ENCODE measurements around the gene DOCK8.

DOCK8 gene

DNA sequence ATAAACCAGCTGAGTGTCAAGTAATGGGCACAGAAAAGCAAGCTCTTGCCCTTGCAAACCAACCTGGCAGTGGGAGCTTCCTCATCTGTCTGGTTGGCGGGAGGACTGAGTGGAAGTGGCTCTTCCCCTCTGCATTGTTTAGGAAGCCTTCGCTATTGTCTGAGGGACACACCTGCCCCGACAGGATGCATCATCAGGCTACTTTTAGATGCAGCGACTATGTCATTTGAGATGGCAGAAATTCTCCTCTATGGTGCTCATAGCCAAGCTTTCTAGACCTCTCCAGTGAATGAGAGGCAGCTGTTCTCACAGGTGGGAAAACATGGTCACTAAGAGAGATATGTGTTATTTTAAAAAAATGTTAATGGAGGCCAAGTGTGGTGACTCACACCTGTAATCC is 104.0 kb downstream of the DOCK8 start:
- no peak for DNase-seq

DNA sequence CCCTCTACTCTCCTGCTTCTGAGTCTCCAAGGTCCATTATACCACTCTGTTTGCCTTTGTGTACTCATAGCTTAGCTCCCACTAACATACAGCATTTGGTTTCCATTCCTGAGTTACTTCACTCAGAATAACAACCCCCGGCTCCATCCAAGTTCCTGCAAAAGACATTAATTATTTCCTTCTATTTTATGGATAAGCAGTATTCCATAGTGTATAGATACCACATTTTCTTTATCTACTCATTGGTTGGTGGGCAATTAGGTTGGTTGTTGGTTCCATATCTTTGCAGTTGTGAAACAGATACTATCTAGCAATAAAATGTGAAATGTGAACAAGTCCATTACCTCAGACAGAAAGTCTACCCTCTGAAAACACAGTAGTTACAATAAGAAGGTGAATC is 110.3 kb downstream of the DOCK8 start:
- no peak for DNase-seq

DNA sequence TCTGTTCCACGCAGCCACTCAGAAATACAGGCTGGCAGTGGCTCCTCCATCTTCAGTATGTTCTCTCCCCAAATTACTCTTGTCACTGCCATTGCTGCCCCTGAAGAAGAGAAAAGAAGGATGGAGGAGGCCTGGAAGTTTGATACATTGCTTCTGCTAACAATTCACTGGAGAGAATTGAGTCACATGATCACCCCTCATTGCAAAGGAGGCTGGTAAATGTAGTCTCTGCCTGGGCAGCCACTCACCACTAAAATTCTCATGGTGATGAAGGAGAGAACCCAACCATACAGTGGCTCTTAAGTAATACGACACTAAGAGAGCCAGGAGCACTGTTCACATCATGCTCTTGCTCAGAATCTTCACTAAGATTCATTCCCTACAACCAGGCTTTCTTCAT is 112.0 kb downstream of the DOCK8 start:
- no peak for DNase-seq

DNA sequence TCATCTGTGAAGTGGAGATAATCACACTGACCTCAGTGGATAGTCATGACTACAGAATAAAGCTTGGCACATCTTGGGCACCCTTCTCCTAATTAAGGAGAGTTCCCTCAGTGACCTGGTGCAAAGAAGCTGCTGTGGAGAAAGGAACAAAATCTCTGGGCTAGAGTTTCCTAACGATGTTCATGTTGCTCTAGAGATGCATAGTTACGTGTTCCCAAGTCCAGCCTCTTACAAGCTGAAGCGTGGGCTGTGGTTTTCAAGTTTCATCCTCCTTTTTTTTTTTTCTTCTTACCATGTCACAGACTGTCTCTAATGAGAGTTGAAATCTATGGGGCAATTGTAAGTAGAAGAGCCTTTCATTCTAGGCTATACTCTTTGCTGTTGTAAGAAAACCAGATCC is 113.8 kb downstream of the DOCK8 start:
- DNase-seq, result no peak

GRCh38 chr9:331197-331596 is 116.5 kb downstream of the DOCK8 start:
- no peak for DNase-seq

DNA sequence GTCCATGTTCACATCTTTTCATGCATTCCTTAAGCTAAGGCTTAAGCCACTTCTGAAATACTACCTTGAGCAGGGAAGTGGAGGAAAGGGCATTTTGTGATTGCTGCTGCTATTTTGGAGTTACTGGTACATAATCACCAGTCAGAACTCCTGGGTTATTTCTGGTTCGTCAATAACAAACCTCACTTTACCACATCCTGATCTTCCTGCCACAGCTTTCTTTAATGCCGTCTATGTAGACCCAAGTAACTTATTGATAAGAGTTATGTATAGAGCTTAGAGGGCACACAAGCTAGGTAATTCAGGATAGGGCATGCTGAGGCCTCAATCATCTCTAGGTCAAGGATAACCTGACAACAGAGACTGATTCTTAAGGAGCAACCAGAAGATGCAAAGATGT is 120.7 kb downstream of the DOCK8 start:
- no peak for DNase-seq

DNA sequence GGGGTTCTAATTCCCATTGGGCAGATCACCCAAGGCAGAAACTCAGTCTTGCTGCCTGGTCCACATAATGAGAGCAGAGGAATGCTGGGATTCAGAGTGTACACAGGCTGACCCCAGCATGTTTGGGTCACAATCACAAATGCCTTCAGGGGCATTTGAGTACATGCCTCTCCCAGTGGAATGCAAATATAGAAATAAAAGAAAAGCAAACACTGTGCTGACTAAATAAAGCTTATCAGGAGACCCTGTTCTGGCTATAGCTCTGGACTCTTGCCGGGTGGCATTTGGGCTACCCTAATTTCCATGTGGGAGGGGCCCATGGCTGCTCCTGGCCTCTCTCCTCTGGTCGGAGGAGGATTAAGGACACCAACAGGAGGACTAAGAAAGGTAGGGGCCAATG is 121.4 kb downstream of the DOCK8 start:
- DNase-seq, result no peak

DNA sequence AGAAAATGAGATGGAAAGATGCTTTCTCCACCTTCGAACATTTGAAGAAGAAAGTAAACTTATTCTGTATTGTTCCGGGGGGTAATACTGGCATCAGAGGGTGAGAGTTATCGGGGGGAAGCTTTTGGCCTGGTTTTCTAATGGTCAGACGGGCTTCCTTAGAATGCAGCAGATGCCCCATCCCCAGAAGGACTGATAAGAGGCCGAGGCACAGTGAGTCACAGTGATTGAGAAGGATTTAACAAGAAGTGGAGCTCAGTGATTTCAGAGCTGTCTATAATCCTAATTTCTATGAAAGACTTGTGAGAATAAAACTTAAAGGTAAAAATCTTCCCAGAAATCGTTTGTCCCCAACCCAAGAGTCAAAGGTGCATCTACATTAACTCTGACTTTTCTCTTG is 123.9 kb downstream of the DOCK8 start:
- no peak for DNase-seq

DNA sequence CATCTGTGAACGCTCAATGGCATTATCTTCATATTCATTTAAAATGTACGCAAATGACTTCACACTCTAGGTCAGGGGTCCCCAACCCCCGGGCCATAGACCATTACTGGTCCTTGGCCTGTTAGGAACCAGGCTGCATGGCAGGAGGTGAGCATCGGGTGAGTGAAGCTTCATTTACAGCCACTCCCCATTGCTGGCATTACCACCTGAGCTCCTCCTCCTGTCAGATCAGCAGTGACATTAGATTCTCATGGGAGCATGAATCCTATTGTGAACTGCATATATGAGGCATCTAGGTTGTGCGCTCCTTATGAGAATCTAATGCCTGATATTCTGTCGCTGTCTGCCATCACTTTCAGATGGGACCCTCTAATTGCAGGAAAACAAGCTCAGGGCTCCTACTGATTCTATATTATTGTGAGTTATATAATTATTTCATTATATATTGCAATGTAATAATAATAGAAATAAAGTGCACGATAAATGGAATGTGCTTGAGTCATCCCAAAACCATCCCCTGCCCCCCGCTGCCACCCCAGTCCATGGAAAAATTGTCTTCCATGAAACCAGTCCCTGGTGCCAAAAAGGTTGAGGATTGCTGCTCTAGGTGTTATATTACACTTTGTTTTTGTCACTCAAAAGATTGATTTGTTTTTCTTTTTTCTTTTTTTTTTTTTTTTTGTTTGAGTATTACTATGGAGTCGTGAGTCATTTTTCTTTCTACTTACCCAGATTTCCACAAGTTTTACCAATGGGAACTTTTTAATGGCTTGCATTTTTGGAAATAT is 127.2 kb downstream of the DOCK8 start:
- no peak for DNase-seq

GRCh38 chr9:343773-344172 is 129.1 kb downstream of the DOCK8 start:
- DNase-seq, result no peak

GRCh38 chr9:346111-346571 is 131.5 kb downstream of the DOCK8 start:
- peak; percentile 37 for DNase-seq

GRCh38 chr9:347667-348292 is 133.1 kb downstream of the DOCK8 start:
- DNase-seq, result peak; percentile 92

DNA sequence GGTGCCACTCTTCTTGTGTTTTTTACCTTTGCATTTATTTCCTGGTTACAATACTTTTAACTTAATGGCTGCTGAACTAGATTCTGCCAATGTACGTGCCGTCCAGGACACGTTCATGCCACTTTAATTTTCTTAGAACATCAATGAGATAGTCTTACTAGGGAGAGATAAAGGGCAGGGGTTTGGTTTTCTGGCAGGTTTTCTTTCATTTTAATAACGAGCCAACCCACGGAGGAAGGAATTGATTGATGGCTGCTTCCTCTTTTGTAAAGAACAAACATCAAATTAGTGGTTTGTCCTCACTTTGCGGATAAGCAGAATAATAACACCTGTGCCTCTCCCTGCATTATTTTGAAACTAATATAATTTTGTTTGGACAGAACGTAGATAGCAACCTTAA is 135.7 kb downstream of the DOCK8 start:
- no peak for DNase-seq

DNA sequence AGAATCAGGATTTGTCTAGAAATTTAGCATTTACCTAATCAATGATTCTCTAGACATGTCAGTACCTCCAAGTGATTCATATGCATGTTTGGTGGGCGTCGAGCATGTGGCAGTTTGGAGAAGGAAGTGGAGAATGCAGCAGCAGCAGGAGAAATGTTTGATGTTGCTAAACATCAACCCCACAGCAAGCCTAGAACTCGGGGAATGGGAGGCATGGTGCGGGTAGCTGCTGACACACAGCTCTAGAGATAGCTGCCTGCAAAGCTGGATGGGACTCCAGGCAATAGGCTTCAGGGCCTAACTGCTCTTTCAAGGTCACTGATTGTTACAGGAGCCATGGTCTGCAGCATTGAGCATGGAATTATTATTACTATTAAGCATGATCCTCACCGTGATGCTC is 137.3 kb downstream of the DOCK8 start:
- no peak for DNase-seq

DNA sequence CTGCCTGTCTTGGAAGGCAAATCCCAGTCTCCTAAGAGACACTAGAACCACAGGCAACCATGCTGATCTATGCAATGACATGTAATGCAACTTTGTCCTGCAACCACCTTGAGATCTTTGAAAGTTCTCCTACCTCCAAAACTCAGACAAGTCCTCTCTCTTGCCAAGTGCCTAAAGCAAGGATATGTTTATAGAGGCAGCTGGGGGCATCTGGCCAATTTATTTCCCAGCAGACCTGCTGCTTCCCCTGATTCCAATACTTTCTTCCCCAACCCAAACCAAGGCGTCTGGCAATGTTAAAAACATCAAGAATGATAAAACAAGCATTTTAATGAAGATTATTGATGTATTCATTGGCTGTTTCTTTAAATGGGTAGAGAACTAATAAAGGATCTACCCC is 138.4 kb downstream of the DOCK8 start:
- peak; percentile 36 for DNase-seq

GRCh38 chr9:354453-354852 is 139.8 kb downstream of the DOCK8 start:
- DNase-seq, result no peak

GRCh38 chr9:357560-357959 is 142.9 kb downstream of the DOCK8 start:
- no peak for DNase-seq

DNA sequence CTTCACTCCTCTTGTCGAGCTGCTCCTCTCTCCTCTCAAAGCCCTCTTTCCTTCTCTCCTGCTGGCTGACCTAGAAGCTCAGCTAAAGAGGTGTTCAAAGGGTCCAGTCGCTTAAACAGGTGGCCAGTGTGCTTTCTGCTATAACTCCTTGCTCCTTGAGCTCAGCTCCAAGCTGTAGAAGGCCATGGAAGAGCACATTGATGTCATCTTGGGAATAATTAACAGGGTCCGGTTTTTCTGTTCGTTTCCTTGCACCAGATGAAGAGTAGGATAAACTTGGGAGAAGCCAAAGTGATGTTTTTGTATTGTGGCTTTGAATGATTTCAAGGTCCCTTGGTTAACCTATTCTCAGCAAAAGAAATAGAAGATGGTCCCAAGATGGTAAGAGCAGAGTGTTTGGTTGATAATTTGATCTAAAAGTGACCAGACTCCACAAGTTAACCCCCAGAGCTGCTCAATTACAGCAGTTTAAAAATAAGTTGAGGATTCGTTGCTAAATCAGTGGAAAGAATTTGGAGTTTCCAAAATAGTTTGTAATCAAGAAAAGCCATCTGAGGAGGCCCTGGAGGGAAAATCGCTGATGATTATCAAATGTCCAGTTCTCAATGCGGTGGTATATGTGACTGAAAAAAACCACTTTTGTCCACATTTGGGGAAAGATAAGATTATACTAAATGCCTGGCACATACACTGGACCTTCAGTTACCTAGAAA is 148.1 kb downstream of the DOCK8 start:
- DNase-seq, result no peak

DNA sequence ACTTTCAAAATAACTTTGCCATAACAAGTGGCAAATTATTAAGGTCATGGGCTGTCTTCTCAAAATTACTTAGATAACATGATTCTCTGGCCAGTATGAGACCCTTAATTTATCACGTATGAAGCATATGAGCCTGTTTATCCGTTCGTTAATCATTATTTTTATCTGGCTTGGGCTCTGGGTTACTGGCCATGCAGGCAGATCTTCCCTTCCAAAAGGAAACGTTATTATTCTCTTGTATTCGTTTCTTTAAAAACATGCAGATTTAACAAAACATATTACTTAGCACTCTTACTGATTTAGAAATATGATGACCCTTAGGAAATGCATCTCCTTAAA is 148.6 kb downstream of the DOCK8 start:
- no peak for DNase-seq

DNA sequence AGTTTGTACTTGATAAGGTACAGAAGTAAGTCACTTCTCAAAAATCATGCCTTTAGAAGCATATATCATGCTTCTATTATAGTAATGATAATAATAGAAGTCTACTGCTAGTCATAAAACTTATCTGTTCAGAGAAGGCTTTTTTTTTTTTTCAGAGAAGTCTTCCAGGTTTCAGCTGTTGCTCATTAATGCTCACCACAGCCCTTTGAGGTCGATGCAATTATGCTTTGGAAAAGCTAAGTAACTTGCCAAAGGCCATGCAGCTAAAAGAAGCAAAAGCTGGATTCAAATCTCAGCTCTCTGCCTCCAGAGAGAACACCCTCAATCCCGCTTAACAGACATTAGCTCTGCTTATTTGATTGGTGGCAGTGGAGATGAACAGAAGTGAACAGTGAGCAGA is 150.8 kb downstream of the DOCK8 start:
- no peak for DNase-seq

DNA sequence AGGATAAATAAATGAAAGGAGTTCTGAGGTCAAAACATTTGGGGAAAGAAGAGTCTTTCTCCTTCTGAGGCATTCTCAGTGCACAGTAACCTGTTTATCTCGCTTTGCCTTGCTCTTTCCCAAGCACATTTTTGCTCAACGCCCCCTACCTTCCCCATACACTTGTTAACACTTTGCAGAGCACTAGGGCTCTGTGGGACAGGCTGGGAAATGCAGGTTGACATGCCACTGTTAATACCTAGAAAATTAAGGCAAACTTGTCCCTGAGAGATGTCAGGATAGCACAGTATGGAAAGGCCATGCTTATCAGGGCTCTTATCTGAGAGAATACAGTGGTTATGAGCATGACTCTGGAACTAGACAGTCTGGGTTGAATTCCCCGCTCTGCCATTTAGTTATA is 152.0 kb downstream of the DOCK8 start:
- no peak for DNase-seq

GRCh38 chr9:370086-370485 is 155.4 kb downstream of the DOCK8 start:
- DNase-seq, result no peak

DNA sequence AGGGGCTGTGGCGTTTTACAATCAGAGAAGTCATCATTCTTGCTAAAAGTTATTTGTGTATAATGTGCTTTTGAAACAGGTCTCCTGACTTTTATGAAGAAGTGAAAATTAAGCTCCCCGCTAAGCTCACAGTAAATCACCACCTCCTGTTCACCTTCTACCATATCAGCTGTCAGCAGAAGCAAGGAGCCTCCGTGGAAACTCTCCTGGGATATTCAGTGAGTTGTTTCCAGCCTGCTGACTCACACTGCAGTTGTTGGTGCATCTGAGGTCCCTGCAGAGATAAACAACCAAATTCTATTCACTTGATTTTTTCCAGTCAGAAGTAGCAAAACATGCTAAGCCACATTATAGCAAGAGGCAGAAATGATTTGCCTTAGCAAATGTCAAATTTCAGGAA is 156.7 kb downstream of the DOCK8 start:
- DNase-seq, result peak; percentile 23

- DNase-seq, result no peak
These were observed 157.5 kb downstream of the DOCK8 start for GRCh38 chr9:372128-372527.

Measured in NCI-H1694 (cell line).